GM21737 (cell line): ENCODE results near the gene LINGO4.

Source experiments
- ATAC-seq: cut with Tn5 transposase; IDR thresholded peaks from one replicate; pipeline ENCODE4 v1.9.1; 2021; ENCODE audit warnings: mild to moderate bottlenecking, moderate library complexity; ENCODE audit not compliant: unreplicated experiment

LINGO4 gene

GRCh38 chr1:151833172-151833900 is 28.1 kb upstream of the LINGO4 start:
- no peak for ATAC-seq

GRCh38 chr1:151832318-151832980 is 27.2 kb upstream of the LINGO4 start:
- no peak for ATAC-seq

- ATAC-seq, result no peak
These were observed 26.4 kb upstream of the LINGO4 start, which contains the start of gene RORC for GRCh38 chr1:151831605-151832004. RORC (minus strand) TSS chr1:151831802; CDS start chr1:151831764, 38 bp downstream.

- ATAC-seq, result no peak
These were observed 26.0 kb upstream of the LINGO4 start for GRCh38 chr1:151831256-151831591.

- no peak for ATAC-seq
These were observed 24.8 kb upstream of the LINGO4 start for GRCh38 chr1:151830055-151830454.

GRCh38 chr1:151829352-151830046 is 24.3 kb upstream of the LINGO4 start:
- ATAC-seq, result no peak

GRCh38 chr1:151828921-151829320 is 23.7 kb upstream of the LINGO4 start:
- no peak for ATAC-seq

GRCh38 chr1:151827853-151828252 is 22.6 kb upstream of the LINGO4 start:
- no peak for ATAC-seq

- no peak for ATAC-seq
These were observed 20.8 kb upstream of the LINGO4 start for GRCh38 chr1:151825751-151826660.

- ATAC-seq, result no peak
These were observed 20.0 kb upstream of the LINGO4 start for GRCh38 chr1:151825204-151825603.

- no peak for ATAC-seq
These were observed 18.0 kb upstream of the LINGO4 start for GRCh38 chr1:151823175-151823574.

GRCh38 chr1:151822404-151822803 is 17.2 kb upstream of the LINGO4 start:
- no peak for ATAC-seq

GRCh38 chr1:151820940-151821339 is 15.7 kb upstream of the LINGO4 start:
- ATAC-seq, result no peak

- no peak for ATAC-seq
These were observed 14.9 kb upstream of the LINGO4 start for GRCh38 chr1:151819976-151820623.

- ATAC-seq, result no peak
These were observed 14.1 kb upstream of the LINGO4 start for GRCh38 chr1:151819227-151819835.

- ATAC-seq, result no peak
These were observed 12.1 kb upstream of the LINGO4 start for GRCh38 chr1:151817353-151817730.

GRCh38 chr1:151816548-151817352 is 11.5 kb upstream of the LINGO4 start:
- ATAC-seq, result no peak

GRCh38 chr1:151815716-151816327 is 10.6 kb upstream of the LINGO4 start:
- no peak for ATAC-seq
